Mesodermal cell (in vitro differentiated cells): ENCODE data around the gene RNF13.

Source experiments
- H3K27ac ChIP-seq: 2 replicates; pipeline ENCODE4 v1.7.0; 2013; ENCODE audit warnings: mild to moderate bottlenecking, low read depth, low read length, moderate library complexity; ENCODE audit not compliant: severe bottlenecking
- H3K36me3 ChIP-seq: 2 replicates; pipeline ENCODE4 v1.7.1; 2013; ENCODE audit warnings: mild to moderate bottlenecking, low read length, moderate library complexity; ENCODE audit not compliant: control insufficient read depth, insufficient read depth
- H3K4me1 ChIP-seq: one replicate; pipeline ENCODE4 v1.7.1; 2013; ENCODE audit warnings: mild to moderate bottlenecking, low read length; ENCODE audit not compliant: insufficient read depth, control insufficient read depth, poor library complexity, severe bottlenecking
- H3K4me3 ChIP-seq: 2 replicates; pipeline ENCODE4 v1.7.0; 2013; ENCODE audit warnings: low read length, control low read depth, mild to moderate bottlenecking; ENCODE audit not compliant: insufficient read depth, poor library complexity, severe bottlenecking; ENCODE audit errors: extremely low read depth
- H3K9me3 ChIP-seq: 2 replicates; pipeline ENCODE4 v1.7.1; 2013; ENCODE audit warnings: mild to moderate bottlenecking, low read length, moderate library complexity; ENCODE audit not compliant: control insufficient read depth
- WGBS, 2 experiments: methylation state at CpG; one replicate each; pipeline ENCODE4 v1.1.5; 2013; ENCODE audit warnings: missing lambda C conversion rate in 2 of 2; ENCODE audit not compliant: insufficient coverage in 2 of 2; 5-methylcytosine and 5-hydroxymethylcytosine counted together

RNF13 gene

GRCh38 chr3:149777414-149778214 lies 35.4 kb upstream of the RNF13 start:
- Histone ChIP-seq H3K27ac (no peak overlapping the region), H3K4me1 (no peaks in the 10 kb centered on the region), H3K9me3 (no peaks in the 10 kb centered on the region), H3K4me3 (no peak overlapping the region), H3K36me3 (no peaks in the 10 kb centered on the region)
- 85 to 100% methylated on average over 1 to 2 of the region's 2 CpGs for WGBS, 2 experiments

- H3K4me3 ChIP-seq = no peak overlapping the region
- H3K4me1 ChIP-seq = peaks cover 16% of the 10 kb centered on the region
- H3K9me3 ChIP-seq = no peaks in the 10 kb centered on the region
- 94% methylated on average over 3 of the region's 4 CpGs for WGBS, 2 experiments
- H3K36me3 ChIP-seq = no peaks in the 10 kb centered on the region
- H3K27ac ChIP-seq = no peak overlapping the region
Measured at GRCh38 chr3:149781211-149781610, 31.8 kb upstream of the RNF13 start.

- no peak overlapping the region for H3K4me3 ChIP-seq
- no peaks in the 10 kb centered on the region for H3K9me3 ChIP-seq
- peaks cover 16% of the 10 kb centered on the region for H3K4me1 ChIP-seq
- WGBS, 2 experiments = no CpG with 5 or more reads among the region's 3 CpGs
- no peak overlapping the region for H3K27ac ChIP-seq
- no peaks in the 10 kb centered on the region for H3K36me3 ChIP-seq
Measured at GRCh38 chr3:149781741-149782140, 31.3 kb upstream of the RNF13 start.

- Histone ChIP-seq H3K36me3 (no peaks in the 10 kb centered on the region), H3K4me1 (peaks cover 16% of the 10 kb centered on the region), H3K27ac (peak overlapping the region; percentile 47), H3K4me3 (no peak overlapping the region), H3K9me3 (no peaks in the 10 kb centered on the region)
Measured at GRCh38 chr3:149783576-149783975, 29.4 kb upstream of the RNF13 start.

GRCh38 chr3:149784064-149784704 lies 28.8 kb upstream of the RNF13 start:
- 91 to 100% methylated on average over 2 to 4 of the region's 5 CpGs for WGBS, 2 experiments
- Histone ChIP-seq H3K4me3 (no peak overlapping the region), H3K9me3 (no peaks in the 10 kb centered on the region), H3K36me3 (no peaks in the 10 kb centered on the region), H3K27ac (peak overlapping the region; percentile 47), H3K4me1 (peaks cover 16% of the 10 kb centered on the region)

- Histone ChIP-seq H3K27ac (no peak overlapping the region), H3K4me1 (peaks cover 9% of the 10 kb centered on the region), H3K4me3 (no peak overlapping the region), H3K9me3 (no peaks in the 10 kb centered on the region), H3K36me3 (no peaks in the 10 kb centered on the region)
- no CpG with 5 or more reads among the region's 2 CpGs for WGBS, 2 experiments
Measured at GRCh38 chr3:149790268-149790667, 22.7 kb upstream of the RNF13 start.

GRCh38 chr3:149790698-149791097 lies 22.3 kb upstream of the RNF13 start:
- H3K9me3 ChIP-seq = no peaks in the 10 kb centered on the region
- WGBS, 2 experiments = 100% methylated on average over 1 of the region's 3 CpGs; no CpG with 5 or more reads in 1 of the 2 experiments
- no peaks in the 10 kb centered on the region for H3K36me3 ChIP-seq
- H3K27ac ChIP-seq = no peak overlapping the region
- H3K4me1 ChIP-seq = peaks cover 9% of the 10 kb centered on the region
- H3K4me3 ChIP-seq = no peak overlapping the region

- H3K4me3 ChIP-seq = no peak within 1 kb of the TSS
- H3K9me3 ChIP-seq = no peaks in the 10 kb centered on the region
- no peak within 1 kb of the TSS for H3K27ac ChIP-seq
- H3K36me3 ChIP-seq = no peaks in the 10 kb centered on the region
- H3K4me1 ChIP-seq = peaks cover 9% of the 10 kb centered on the region
- WGBS, 2 experiments = 100% methylated on average over 1 of the region's 4 CpGs; no CpG with 5 or more reads in 1 of the 2 experiments
Measured at GRCh38 chr3:149792452-149793270, 20.4 kb upstream of the RNF13 start, which contains the start of gene ANKUB1. ANKUB1 (minus strand) TSS chr3:149792554; CDS start chr3:149792366, 188 bp downstream.

GRCh38 chr3:149796026-149796425 lies 17.0 kb upstream of the RNF13 start:
- Histone ChIP-seq H3K4me1 (no peaks in the 10 kb centered on the region), H3K4me3 (no peak overlapping the region), H3K36me3 (no peaks in the 10 kb centered on the region), H3K27ac (no peak overlapping the region), H3K9me3 (no peaks in the 10 kb centered on the region)
- WGBS, 2 experiments = no CpG with 5 or more reads among the region's 1 CpG

- no peak overlapping the region for H3K4me3 ChIP-seq
- H3K9me3 ChIP-seq = no peaks in the 10 kb centered on the region
- no peak overlapping the region for H3K27ac ChIP-seq
- no peaks in the 10 kb centered on the region for H3K4me1 ChIP-seq
- 84 to 96% methylated on average over 3 to 4 of the region's 8 CpGs for WGBS, 2 experiments
- no peaks in the 10 kb centered on the region for H3K36me3 ChIP-seq
Measured at GRCh38 chr3:149800693-149801092, 12.3 kb upstream of the RNF13 start.
